Esophagus (tissue), 2 donors: Measurements from ENCODE around the gene FBXW11. TPM values are rescaled to one million over a fixed set of nuclear protein-coding genes. Genes with fewer than 3 reads are reported as not detected.
"Not testable (repeated sequence)": the region's sequence is repeated elsewhere in the genome, so short reads cannot be mapped to it uniquely, and the experiment has no call there.

Experiments
- H3K27ac ChIP-seq, 2 donors: one replicate each; pipeline ENCODE4 v1.5.1; 2013; ENCODE audit warnings: low read depth in 2 of 2, mild to moderate bottlenecking in 2 of 2, inconsistent platforms in 1 of 2, low read length in 1 of 2, moderate library complexity in 1 of 2
- H3K27me3 ChIP-seq, 2 donors: one replicate each; pipeline ENCODE4 v1.6.1; 2013; ENCODE audit warnings: low read length in 2 of 2, control low read depth in 1 of 2, mild to moderate bottlenecking in 1 of 2; ENCODE audit not compliant: insufficient read depth in 2 of 2, control insufficient read depth in 1 of 2
- H3K36me3 ChIP-seq, 2 donors: one replicate each; pipeline ENCODE4 v1.6.1; 2013; ENCODE audit warnings: low read length in 1 of 2; ENCODE audit not compliant: control insufficient read depth in 2 of 2, insufficient read depth in 2 of 2
- H3K4me1 ChIP-seq, 2 donors: one replicate each; pipeline ENCODE4 v1.6.1; 2013; ENCODE audit warnings: low read length in 1 of 2; ENCODE audit not compliant: control insufficient read depth in 2 of 2, insufficient read depth in 2 of 2
- H3K4me3 ChIP-seq, 2 donors: one replicate each; pipeline ENCODE4 v1.5.1; 2013; ENCODE audit warnings: low read length in 2 of 2, mild to moderate bottlenecking in 2 of 2, low read depth in 1 of 2, moderate library complexity in 1 of 2
- H3K9me3 ChIP-seq, 2 donors: one replicate each; pipeline ENCODE4 v1.6.1; 2013; ENCODE audit warnings: mild to moderate bottlenecking in 2 of 2, low read depth in 1 of 2, low read length in 1 of 2, moderate library complexity in 1 of 2; ENCODE audit not compliant: control insufficient read depth in 2 of 2, insufficient read depth in 1 of 2
- WGBS, 2 donors: extraction: QIAGEN DNeasy Blood & Tissue Kit; methylation state at CpG; one replicate each; pipeline ENCODE4 v1.1.7; 2013; 5-methylcytosine and 5-hydroxymethylcytosine counted together
- polyA plus RNA-seq, 2 donors: library from polyadenylated mRNA; stranded (reverse); fragments of 200-250 nt; gene quantifications; one replicate each; pipeline ENCODE4 v1.2.3, GENCODE V29; 2013
- donor health status: healthy with polysubstance abuse.
- donor health status: Bipolar disorder and iron deficiency.

FBXW11 gene
- polyA plus RNA-seq, 2 donors = 8.9 to 17.4 TPM

GRCh38 chr5:171978519-171978918 lies 27.9 kb downstream of the FBXW11 start:
- no peak overlapping the region for H3K27ac ChIP-seq
- H3K9me3 ChIP-seq = peaks cover 2 to 6% of the 10 kb centered on the region in 2 donors
- no peaks in the 10 kb centered on the region for H3K36me3 ChIP-seq
- no peak overlapping the region for H3K4me3 ChIP-seq
- peaks cover 2% of the 10 kb centered on the region in 2 donors for H3K4me1 ChIP-seq
- H3K27me3 ChIP-seq = no peaks in the 10 kb centered on the region
- 90 to 95% methylated on average over 4 of the region's 4 CpGs for WGBS, 2 donors

GRCh38 chr5:171978016-171978415 lies 28.4 kb downstream of the FBXW11 start:
- 81 to 82% methylated on average over 1 of the region's 1 CpG for WGBS, 2 donors
- no peaks in the 10 kb centered on the region for H3K27me3 ChIP-seq
- H3K27ac ChIP-seq = no peak overlapping the region
- peaks cover 2% of the 10 kb centered on the region in 2 donors for H3K4me1 ChIP-seq
- no peak overlapping the region for H3K4me3 ChIP-seq
- H3K9me3 ChIP-seq = peaks cover 2 to 6% of the 10 kb centered on the region in 2 donors
- no peaks in the 10 kb centered on the region for H3K36me3 ChIP-seq

GRCh38 chr5:171977244-171977950 lies 29.0 kb downstream of the FBXW11 start:
- not testable (repeated sequence) for H3K27me3 ChIP-seq, H3K4me1 ChIP-seq, H3K36me3 ChIP-seq, H3K4me3 ChIP-seq, H3K9me3 ChIP-seq
- WGBS, 2 donors = 65 to 75% methylated on average over 6 of the region's 6 CpGs
- H3K27ac ChIP-seq = peak overlapping the region in 1 of 2 donors; percentile 4

- H3K36me3 ChIP-seq = no peaks in the 10 kb centered on the region
- no peak overlapping the region for H3K4me3 ChIP-seq
- no peaks in the 10 kb centered on the region for H3K27me3 ChIP-seq
- peaks cover 2 to 6% of the 10 kb centered on the region in 2 donors for H3K9me3 ChIP-seq
- H3K4me1 ChIP-seq = peaks cover 0 to 2% of the 10 kb centered on the region in 2 donors
- no peak overlapping the region for H3K27ac ChIP-seq
- 54 to 58% methylated on average over 5 of the region's 5 CpGs for WGBS, 2 donors
Observed at GRCh38 chr5:171975877-171976667, 30.4 kb downstream of the FBXW11 start.

- Histone ChIP-seq H3K4me3 (no peak overlapping the region), H3K27ac (peak overlapping the region; percentile 20 to 50), H3K36me3 (no peaks in the 10 kb centered on the region), H3K27me3 (no peaks in the 10 kb centered on the region), H3K4me1 (peaks cover 0 to 2% of the 10 kb centered on the region in 2 donors), H3K9me3 (peaks cover 2 to 6% of the 10 kb centered on the region in 2 donors)
- WGBS, 2 donors = 38 to 39% methylated on average over 3 of the region's 3 CpGs
Observed at GRCh38 chr5:171975262-171975876, 31.1 kb downstream of the FBXW11 start.

- no peaks in the 10 kb centered on the region for H3K27me3 ChIP-seq
- 77 to 80% methylated on average over 2 of the region's 2 CpGs for WGBS, 2 donors
- no peak overlapping the region for H3K27ac ChIP-seq
- H3K36me3 ChIP-seq = no peaks in the 10 kb centered on the region
- H3K9me3 ChIP-seq = peaks cover 0 to under 1% of the 10 kb centered on the region in 2 donors
- H3K4me1 ChIP-seq = no peaks in the 10 kb centered on the region
- H3K4me3 ChIP-seq = no peak overlapping the region
Observed at GRCh38 chr5:171970826-171971225, 35.6 kb downstream of the FBXW11 start.

- Histone ChIP-seq H3K27me3 (no peaks in the 10 kb centered on the region), H3K4me3 (no peak overlapping the region), H3K4me1 (no peaks in the 10 kb centered on the region), H3K9me3 (peaks cover 0 to 2% of the 10 kb centered on the region in 2 donors), H3K36me3 (no peaks in the 10 kb centered on the region), H3K27ac (no peak overlapping the region)
- WGBS, 2 donors = 89 to 92% methylated on average over 4 of the region's 4 CpGs
Observed at GRCh38 chr5:171969288-171969880, 37.1 kb downstream of the FBXW11 start.

GRCh38 chr5:171968531-171968930 lies 37.9 kb downstream of the FBXW11 start:
- no peaks in the 10 kb centered on the region for H3K27me3 ChIP-seq
- H3K4me3 ChIP-seq = no peak overlapping the region
- no peaks in the 10 kb centered on the region for H3K4me1 ChIP-seq
- H3K27ac ChIP-seq = no peak overlapping the region
- H3K36me3 ChIP-seq = no peaks in the 10 kb centered on the region
- H3K9me3 ChIP-seq = peaks cover 0 to 2% of the 10 kb centered on the region in 2 donors
- 77 to 80% methylated on average over 3 of the region's 3 CpGs for WGBS, 2 donors

- Histone ChIP-seq H3K27ac (no peak overlapping the region), H3K36me3 (no peaks in the 10 kb centered on the region), H3K27me3 (no peaks in the 10 kb centered on the region), H3K4me1 (no peaks in the 10 kb centered on the region), H3K4me3 (no peak overlapping the region), H3K9me3 (peaks cover 0 to 2% of the 10 kb centered on the region in 2 donors)
- WGBS, 2 donors = 54 to 87% methylated on average over 2 of the region's 2 CpGs
Observed at GRCh38 chr5:171966964-171967363, 39.5 kb downstream of the FBXW11 start.
